Small intestine (tissue), 7 donors: ENCODE measurements around the gene EDDM13. TPM values are rescaled to one million over a fixed set of nuclear protein-coding genes. Genes with fewer than 3 reads are reported as not detected.
A peak's percentile ranks its signal among the peaks of the same experiment; 100 is the strongest.
"Not testable (repeated sequence)": the region's sequence is repeated elsewhere in the genome, so short reads cannot be mapped to it uniquely, and the experiment has no call there.

Source experiments
- DNase-seq, 2 donors: peaks; one replicate each; pipeline versions ENCODE4 v3.0.0 to v3.0.0-alpha.2; 2013
- FAIRE-seq: peaks from 2 replicates; lab custom pipeline; 2012; peaks lifted over from hg19 to GRCh38; lab: Jason Lieb, UNC
- H3K27ac ChIP-seq, 3 donors: one replicate each; pipeline ENCODE4 v1.5.1; 2013; ENCODE audit warnings: low read length in 2 of 3, mild to moderate bottlenecking in 2 of 3, control low read depth in 1 of 3, inconsistent platforms in 1 of 3, low read depth in 1 of 3, moderate library complexity in 1 of 3
- H3K27me3 ChIP-seq, 3 donors: one replicate each; pipeline ENCODE4 v1.6.1; 2013; ENCODE audit warnings: low read length in 3 of 3, inconsistent platforms in 1 of 3; ENCODE audit not compliant: control insufficient read depth in 3 of 3, insufficient read depth in 3 of 3
- H3K36me3 ChIP-seq, 3 donors: one replicate each; pipeline ENCODE4 v1.6.1; 2013; ENCODE audit warnings: low read length in 3 of 3, inconsistent platforms in 1 of 3, low read depth in 1 of 3, mild to moderate bottlenecking in 1 of 3, moderate library complexity in 1 of 3; ENCODE audit not compliant: control insufficient read depth in 3 of 3, insufficient read depth in 2 of 3
- H3K4me1 ChIP-seq, 3 donors: one replicate each; pipeline ENCODE4 v1.6.1; 2013; ENCODE audit warnings: low read length in 2 of 3, inconsistent platforms in 1 of 3, low read depth in 1 of 3, mild to moderate bottlenecking in 1 of 3, moderate library complexity in 1 of 3; ENCODE audit not compliant: control insufficient read depth in 3 of 3, insufficient read depth in 2 of 3
- H3K4me3 ChIP-seq, 3 donors: one replicate each; pipeline ENCODE4 v1.5.1; 2013; ENCODE audit warnings: low read length in 3 of 3, control low read depth in 1 of 3, inconsistent platforms in 1 of 3, low read depth in 1 of 3, mild to moderate bottlenecking in 1 of 3, moderate library complexity in 1 of 3
- H3K9me3 ChIP-seq, 2 donors: one replicate each; pipeline ENCODE4 v1.6.1; 2013; ENCODE audit warnings: low read depth in 1 of 2, low read length in 1 of 2; ENCODE audit not compliant: control insufficient read depth in 2 of 2, insufficient read depth in 1 of 2
- WGBS, 3 donors: extraction: QIAGEN DNeasy Blood & Tissue Kit; methylation state at CpG; one replicate each; pipeline ENCODE4 v1.1.7; 2013; 5-methylcytosine and 5-hydroxymethylcytosine counted together
- polyA plus RNA-seq, 4 donors: library from polyadenylated mRNA; stranded (reverse) in 3 of 4; unstranded in 1 of 4; fragments of 200-250 nt in 3 of 4; fragments of 120-200 nt in 1 of 4; gene quantifications; one replicate each; pipeline versions ENCODE4 v1.2.1 to v1.2.3, GENCODE V29; 2013
- donor health status: healthy with polysubstance abuse.
- donor health status: control.
- donor health status: control.
- donor health status: Bipolar disorder and iron deficiency.
- donor health status: healthy.

Gene EDDM13
- polyA plus RNA-seq, 4 donors = 1.4 to 1.7 TPM; not detected in 2

DNA sequence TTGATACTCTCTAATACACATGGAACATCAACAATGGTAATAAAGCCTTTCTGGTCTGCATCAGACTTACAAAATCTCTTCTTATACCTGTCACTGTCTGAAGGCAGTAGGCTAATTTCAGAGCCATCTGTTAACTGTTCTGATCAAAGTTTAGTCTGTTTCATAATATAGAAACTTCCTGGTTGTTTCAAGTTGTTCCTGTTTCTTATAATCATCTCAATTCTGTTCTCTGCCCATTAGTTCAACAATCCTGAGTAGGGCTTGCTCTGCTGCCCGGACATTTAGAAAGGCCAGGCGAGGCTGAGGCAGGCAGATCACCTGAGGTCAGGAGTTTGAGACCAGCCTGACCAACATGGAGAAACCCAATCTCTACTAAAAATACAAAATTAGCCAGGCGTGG lies 47.4 kb downstream of the EDDM13 start:
- WGBS, 3 donors = 77 to 81% (median 78%) methylated on average over 3 of the region's 3 CpGs

DNA sequence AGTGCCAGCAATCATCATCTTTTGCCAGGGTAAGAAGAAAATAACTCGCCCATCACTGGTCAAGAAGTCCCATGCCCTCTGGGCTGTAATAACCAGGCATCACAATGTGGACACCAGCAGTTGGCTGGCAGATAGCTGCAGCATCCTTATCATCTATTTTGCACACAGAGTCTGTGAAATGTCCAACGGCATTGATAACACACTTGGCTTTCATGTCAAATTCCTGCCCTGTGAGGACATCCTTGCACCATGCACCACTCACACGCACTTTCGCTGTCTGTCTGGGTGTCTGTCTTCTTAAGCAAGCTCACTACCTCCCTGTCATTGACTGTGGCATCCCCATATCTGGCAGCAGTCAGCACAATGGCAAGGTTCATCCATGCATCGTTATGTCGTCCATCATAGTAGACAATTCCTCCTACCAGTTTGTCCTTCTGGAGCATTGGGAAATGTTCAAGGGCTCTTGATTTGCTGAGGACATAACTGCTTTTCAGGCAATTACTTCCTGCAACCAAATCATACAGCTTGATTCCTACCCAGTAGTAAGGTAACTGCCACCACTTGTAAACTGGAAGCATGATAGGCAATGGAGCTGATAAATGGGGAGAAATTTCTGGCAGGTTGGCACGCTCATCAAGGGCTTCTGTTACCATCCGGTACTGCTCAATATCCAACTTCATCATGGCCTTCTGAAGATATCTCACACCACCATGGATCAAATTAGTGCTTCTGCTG lies 48.9 kb downstream of the EDDM13 start:
- Histone ChIP-seq H3K4me1 (no peaks in the 10 kb centered on the region), H3K27me3 (no peaks in the 10 kb centered on the region), H3K36me3 (no peaks in the 10 kb centered on the region), H3K27ac (no peak overlapping the region), H3K4me3 (no peak overlapping the region), H3K9me3 (no peaks in the 10 kb centered on the region)
- 82 to 84% (median 83%) methylated on average over 8 of the region's 8 CpGs for WGBS, 3 donors
- DNase-seq (no peak), FAIRE-seq (no peak)

More for the DNA sequence above, 47.4 kb downstream of the EDDM13 start:
- Histone ChIP-seq H3K4me1 (peaks cover 0 to 3% (median 0%) of the 10 kb centered on the region in 3 donors), H3K27me3 (no peaks in the 10 kb centered on the region), H3K36me3 (no peaks in the 10 kb centered on the region), H3K9me3 (no peaks in the 10 kb centered on the region), H3K27ac (no peak overlapping the region), H3K4me3 (no peak overlapping the region)
- no peak for FAIRE-seq
- no peak for DNase-seq

DNA sequence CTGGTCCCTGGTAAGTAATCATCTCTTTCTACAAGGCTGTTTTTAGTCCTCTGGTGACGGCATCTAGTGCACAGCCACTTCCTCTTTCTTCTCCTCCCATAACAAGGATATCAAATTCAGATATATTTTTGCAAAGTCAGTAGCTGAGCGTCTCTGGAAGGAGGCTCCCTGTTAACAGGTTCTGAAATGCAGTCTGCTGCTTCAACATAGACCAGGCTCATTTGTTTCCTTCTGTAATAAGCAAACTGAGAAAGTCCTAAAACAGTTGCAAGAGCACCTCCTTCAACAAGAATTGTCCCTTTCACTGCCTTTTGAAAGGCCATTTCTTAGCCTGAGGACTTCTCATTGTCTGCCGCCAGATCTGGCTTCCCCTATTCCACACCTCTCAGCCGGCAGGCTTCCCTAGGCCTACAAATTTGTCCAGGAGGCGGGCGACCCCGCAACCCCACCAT lies 49.5 kb downstream of the EDDM13 start:
- Histone ChIP-seq H3K36me3 (no peaks in the 10 kb centered on the region), H3K4me3 (no peak overlapping the region), H3K9me3 (no peaks in the 10 kb centered on the region), H3K27ac (peak overlapping the region in 1 of 3 donors; percentile 41), H3K4me1 (no peaks in the 10 kb centered on the region), H3K27me3 (no peaks in the 10 kb centered on the region)
- 73 to 82% (median 73%) methylated on average over 7 of the region's 7 CpGs for WGBS, 3 donors
- DNase-seq (no peak), FAIRE-seq (no peak)

- WGBS, 3 donors = 64 to 88% (median 86%) methylated on average over 1 of the region's 1 CpG
- no peaks in the 10 kb centered on the region for H3K4me1 ChIP-seq
- FAIRE-seq (no peak), DNase-seq (no peak)
- no peak overlapping the region for H3K27ac ChIP-seq
- H3K36me3 ChIP-seq = no peaks in the 10 kb centered on the region
- H3K27me3 ChIP-seq = no peaks in the 10 kb centered on the region
- no peak overlapping the region for H3K4me3 ChIP-seq
- H3K9me3 ChIP-seq = no peaks in the 10 kb centered on the region
Observed at GRCh38 chr19:56324436-56324835, 51.9 kb downstream of the EDDM13 start.

DNA sequence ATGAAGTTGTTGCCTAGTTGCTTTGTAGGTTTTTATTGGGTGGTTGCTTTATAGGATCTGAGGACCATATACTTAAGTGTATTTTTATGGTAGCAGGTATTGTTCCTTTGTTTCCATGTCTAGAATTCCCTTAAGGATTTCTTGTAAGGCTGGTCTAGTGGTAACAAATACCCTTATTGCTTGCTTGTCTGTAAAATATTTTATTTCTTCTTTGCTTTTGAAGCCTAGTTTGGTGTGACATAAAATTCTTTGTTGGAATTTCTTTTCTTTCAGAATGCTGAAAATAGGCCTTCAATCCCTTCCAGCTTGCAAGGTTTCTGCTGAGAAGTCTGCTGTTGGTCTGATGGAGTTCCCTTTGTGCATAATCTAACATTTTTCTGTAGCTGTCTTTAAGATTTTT lies 60.1 kb downstream of the EDDM13 start:
- H3K27ac ChIP-seq = no peak overlapping the region
- H3K4me1 ChIP-seq = no peaks in the 10 kb centered on the region
- H3K4me3 ChIP-seq = no peak overlapping the region
- H3K36me3 ChIP-seq = no peaks in the 10 kb centered on the region
- no peak for DNase-seq
- no peaks in the 10 kb centered on the region for H3K9me3 ChIP-seq
- no peaks in the 10 kb centered on the region for H3K27me3 ChIP-seq
- FAIRE-seq = no peak

DNA sequence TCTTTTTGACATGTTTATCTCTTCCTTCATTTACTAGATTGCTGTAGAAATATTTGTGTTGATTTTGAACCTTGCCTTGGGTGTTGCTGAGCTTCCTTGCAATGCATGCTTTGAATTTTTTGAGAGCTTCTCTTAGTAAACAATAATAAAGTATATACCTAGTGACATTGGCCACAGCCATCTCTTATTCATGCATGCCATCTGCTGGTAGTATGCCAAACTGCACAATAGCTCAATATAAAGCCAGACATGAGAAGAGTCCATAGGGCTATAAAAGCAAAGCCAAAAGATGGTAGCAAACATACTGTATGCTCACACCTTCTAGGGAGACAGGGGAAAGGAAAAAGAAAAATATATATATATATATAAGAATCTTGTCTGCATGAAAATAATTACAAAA lies 61.0 kb downstream of the EDDM13 start:
- Histone ChIP-seq H3K4me1 (no peaks in the 10 kb centered on the region), H3K4me3 (no peak overlapping the region), H3K27me3 (no peaks in the 10 kb centered on the region), H3K36me3 (no peaks in the 10 kb centered on the region), H3K9me3 (no peaks in the 10 kb centered on the region), H3K27ac (no peak overlapping the region)
- DNase-seq (peak; percentile 62 to 68), FAIRE-seq (no peak)

GRCh38 chr19:56335371-56335770 lies 62.8 kb downstream of the EDDM13 start:
- not testable (repeated sequence) for DNase-seq, H3K36me3 ChIP-seq, H3K27me3 ChIP-seq, H3K9me3 ChIP-seq, H3K27ac ChIP-seq, H3K4me3 ChIP-seq, FAIRE-seq, H3K4me1 ChIP-seq

DNA sequence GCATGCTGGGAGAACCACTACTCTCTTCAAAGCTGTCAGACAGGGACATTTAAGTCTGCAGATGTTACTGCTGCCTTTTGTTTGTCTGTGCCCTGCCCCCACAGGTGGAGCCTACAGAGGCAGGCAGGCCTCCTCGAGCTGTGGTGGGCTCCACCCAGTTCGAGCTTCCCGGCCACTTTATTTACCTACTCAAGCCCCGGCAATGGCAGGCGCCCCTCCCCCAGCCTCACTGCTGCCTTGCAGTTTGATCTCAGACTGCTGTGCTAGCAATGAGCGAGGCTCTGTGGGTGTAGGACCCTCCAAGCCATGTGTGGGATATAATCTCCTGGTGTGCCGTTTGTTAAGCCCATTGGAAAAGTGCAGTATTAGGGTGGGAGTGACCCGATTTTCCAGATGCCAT lies 64.5 kb downstream of the EDDM13 start:
- not testable (repeated sequence) for DNase-seq, H3K4me3 ChIP-seq, H3K27ac ChIP-seq, H3K27me3 ChIP-seq, H3K9me3 ChIP-seq, H3K4me1 ChIP-seq, FAIRE-seq, H3K36me3 ChIP-seq
- 71 to 83% (median 81%) methylated on average over 7 to 8 of the region's 8 CpGs for WGBS, 3 donors

- H3K27ac ChIP-seq, DNase-seq, H3K27me3 ChIP-seq, H3K36me3 ChIP-seq, H3K9me3 ChIP-seq, H3K4me1 ChIP-seq, FAIRE-seq, H3K4me3 ChIP-seq: not testable (repeated sequence)
- 92 to 95% (median 95%) methylated on average over 4 to 7 of the region's 10 CpGs for WGBS, 3 donors
Observed at GRCh38 chr19:56339031-56339430, 66.5 kb downstream of the EDDM13 start.
